HG03103 (cell line): Measurements from ENCODE around the gene CDX2.

Experiments
- ATAC-seq: cut with Tn5 transposase; IDR thresholded peaks from one replicate; pipeline ENCODE4 v1.9.1; 2021; ENCODE audit warnings: low read depth; ENCODE audit not compliant: unreplicated experiment

Gene CDX2

GRCh38 chr13:27933580-27934328, 35.4 kb downstream of the CDX2 start:
- no peak for ATAC-seq

GRCh38 chr13:27933118-27933517, 36.0 kb downstream of the CDX2 start:
- no peak for ATAC-seq

- no peak for ATAC-seq
Observed at GRCh38 chr13:27929868-27930267, 39.2 kb downstream of the CDX2 start.

GRCh38 chr13:27928805-27929753, 40.0 kb downstream of the CDX2 start:
- no peak for ATAC-seq

GRCh38 chr13:27928353-27928804, 40.7 kb downstream of the CDX2 start:
- ATAC-seq, result no peak

- ATAC-seq, result no peak
Observed at GRCh38 chr13:27927444-27928352, 41.4 kb downstream of the CDX2 start.

- ATAC-seq, result no peak
Observed at GRCh38 chr13:27926644-27927434, 42.3 kb downstream of the CDX2 start.

- no peak for ATAC-seq
Observed at GRCh38 chr13:27925220-27925991, 43.7 kb downstream of the CDX2 start.

GRCh38 chr13:27924529-27925141, 44.5 kb downstream of the CDX2 start:
- no peak for ATAC-seq

GRCh38 chr13:27923794-27924528, 45.2 kb downstream of the CDX2 start:
- no peak for ATAC-seq

- ATAC-seq, result no peak
Observed at GRCh38 chr13:27922883-27923612, 46.1 kb downstream of the CDX2 start.

- no peak for ATAC-seq
Observed at GRCh38 chr13:27921961-27922882, 46.9 kb downstream of the CDX2 start.

GRCh38 chr13:27921421-27921960, 47.6 kb downstream of the CDX2 start:
- no peak for ATAC-seq

- ATAC-seq, result no peak
Observed at GRCh38 chr13:27920677-27921420, 48.3 kb downstream of the CDX2 start.
